ENCODE data around the gene PTPRC. TPM values are rescaled to one million over a fixed set of nuclear protein-coding genes. Genes with fewer than 3 reads are reported as not detected.

Gene PTPRC
- total RNA-seq, 1 experiment from 2014 or later: 1.4 TPM

DNA sequence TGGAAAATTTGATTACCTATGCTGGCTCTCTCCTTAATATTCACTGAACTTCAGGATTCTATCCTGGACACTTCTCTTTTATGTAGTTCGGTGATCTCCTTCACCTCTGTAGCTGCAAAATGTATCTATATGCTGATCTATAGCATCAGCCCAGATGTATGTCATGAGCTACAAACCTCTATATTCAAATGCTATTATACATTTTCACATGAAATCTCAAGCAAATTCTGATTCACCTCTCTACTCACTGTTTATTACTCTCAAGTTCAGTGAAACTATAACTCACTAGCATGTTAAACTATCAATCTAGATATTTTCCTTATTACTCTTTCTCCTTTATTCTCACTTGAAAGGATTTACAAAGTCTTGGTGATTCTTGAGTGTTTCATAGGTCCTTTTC lies 52.2 kb downstream of the PTPRC start:
- TF ChIP-seq, protein P1, sequence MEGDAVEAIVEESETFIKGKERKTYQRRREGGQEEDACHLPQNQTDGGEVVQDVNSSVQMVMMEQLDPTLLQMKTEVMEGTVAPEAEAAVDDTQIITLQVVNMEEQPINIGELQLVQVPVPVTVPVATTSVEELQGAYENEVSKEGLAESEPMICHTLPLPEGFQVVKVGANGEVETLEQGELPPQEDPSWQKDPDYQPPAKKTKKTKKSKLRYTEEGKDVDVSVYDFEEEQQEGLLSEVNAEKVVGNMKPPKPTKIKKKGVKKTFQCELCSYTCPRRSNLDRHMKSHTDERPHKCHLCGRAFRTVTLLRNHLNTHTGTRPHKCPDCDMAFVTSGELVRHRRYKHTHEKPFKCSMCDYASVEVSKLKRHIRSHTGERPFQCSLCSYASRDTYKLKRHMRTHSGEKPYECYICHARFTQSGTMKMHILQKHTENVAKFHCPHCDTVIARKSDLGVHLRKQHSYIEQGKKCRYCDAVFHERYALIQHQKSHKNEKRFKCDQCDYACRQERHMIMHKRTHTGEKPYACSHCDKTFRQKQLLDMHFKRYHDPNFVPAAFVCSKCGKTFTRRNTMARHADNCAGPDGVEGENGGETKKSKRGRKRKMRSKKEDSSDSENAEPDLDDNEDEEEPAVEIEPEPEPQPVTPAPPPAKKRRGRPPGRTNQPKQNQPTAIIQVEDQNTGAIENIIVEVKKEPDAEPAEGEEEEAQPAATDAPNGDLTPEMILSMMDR (IDR thresholded peaks at IDR 0.05): no peak
- TF ChIP-seq TCF7L2 (IDR thresholded peaks at IDR 0.05; ENCODE audit: low read depth, low read length) (no peak), SIN3A (IDR thresholded peaks at IDR 0.05; ENCODE audit: borderline replicate concordance, insufficient read depth, low read depth, low read length) (no peak), POLR2AphosphoS5 (IDR thresholded peaks at IDR 0.05; ENCODE audit: low read depth, low read length) (no peak)
- TF ChIP-seq, protein P2, sequence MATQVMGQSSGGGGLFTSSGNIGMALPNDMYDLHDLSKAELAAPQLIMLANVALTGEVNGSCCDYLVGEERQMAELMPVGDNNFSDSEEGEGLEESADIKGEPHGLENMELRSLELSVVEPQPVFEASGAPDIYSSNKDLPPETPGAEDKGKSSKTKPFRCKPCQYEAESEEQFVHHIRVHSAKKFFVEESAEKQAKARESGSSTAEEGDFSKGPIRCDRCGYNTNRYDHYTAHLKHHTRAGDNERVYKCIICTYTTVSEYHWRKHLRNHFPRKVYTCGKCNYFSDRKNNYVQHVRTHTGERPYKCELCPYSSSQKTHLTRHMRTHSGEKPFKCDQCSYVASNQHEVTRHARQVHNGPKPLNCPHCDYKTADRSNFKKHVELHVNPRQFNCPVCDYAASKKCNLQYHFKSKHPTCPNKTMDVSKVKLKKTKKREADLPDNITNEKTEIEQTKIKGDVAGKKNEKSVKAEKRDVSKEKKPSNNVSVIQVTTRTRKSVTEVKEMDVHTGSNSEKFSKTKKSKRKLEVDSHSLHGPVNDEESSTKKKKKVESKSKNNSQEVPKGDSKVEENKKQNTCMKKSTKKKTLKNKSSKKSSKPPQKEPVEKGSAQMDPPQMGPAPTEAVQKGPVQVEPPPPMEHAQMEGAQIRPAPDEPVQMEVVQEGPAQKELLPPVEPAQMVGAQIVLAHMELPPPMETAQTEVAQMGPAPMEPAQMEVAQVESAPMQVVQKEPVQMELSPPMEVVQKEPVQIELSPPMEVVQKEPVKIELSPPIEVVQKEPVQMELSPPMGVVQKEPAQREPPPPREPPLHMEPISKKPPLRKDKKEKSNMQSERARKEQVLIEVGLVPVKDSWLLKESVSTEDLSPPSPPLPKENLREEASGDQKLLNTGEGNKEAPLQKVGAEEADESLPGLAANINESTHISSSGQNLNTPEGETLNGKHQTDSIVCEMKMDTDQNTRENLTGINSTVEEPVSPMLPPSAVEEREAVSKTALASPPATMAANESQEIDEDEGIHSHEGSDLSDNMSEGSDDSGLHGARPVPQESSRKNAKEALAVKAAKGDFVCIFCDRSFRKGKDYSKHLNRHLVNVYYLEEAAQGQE (IDR thresholded peaks at IDR 0.05; ENCODE audit: insufficient read depth in 1 of 2, low read depth in 2 of 2, low read length in 1 of 2): no peak
- CTCF ChIA-PET: no interaction called here
- Histone ChIP-seq H3K36me3 (ENCODE audit: control insufficient read depth, insufficient read depth, low read length) (no peaks in the 10 kb centered on the region), H3K27ac (ENCODE audit: low read length) (no peak overlapping the region), H3K27me3 (ENCODE audit: control insufficient read depth, insufficient read depth, low read length) (no peaks in the 10 kb centered on the region), H3K4me1 (ENCODE audit: control insufficient read depth, insufficient read depth, low read length) (no peaks in the 10 kb centered on the region), H3K9me3 (ENCODE audit: control insufficient read depth, insufficient read depth, low read depth, low read length) (no peaks in the 10 kb centered on the region), H3K4me3 (ENCODE audit: low read depth in 2 of 2, low read length in 2 of 2) (no peak overlapping the region)
- ATAC-seq: no peak
- intact Hi-C loops (cut with micrococcal nuclease; ENCODE audit: unreplicated experiment) (loop anchor here (10.0 kb wide), 1 partner anchor 1076 kb away; no protein-coding TSS in a partner anchor), in situ Hi-C loops (cut with HindIII; ENCODE audit: low pct_unique_long_range_greater_than_20kb, low sequenced_read_pairs) (no loop called here)
- POLR2A ChIA-PET: no interaction called here
- no TSS peak for BruUV-seq (replicated peaks)
- no peak for DNase-seq (ENCODE audit: low read depth, low spot score)

DNA sequence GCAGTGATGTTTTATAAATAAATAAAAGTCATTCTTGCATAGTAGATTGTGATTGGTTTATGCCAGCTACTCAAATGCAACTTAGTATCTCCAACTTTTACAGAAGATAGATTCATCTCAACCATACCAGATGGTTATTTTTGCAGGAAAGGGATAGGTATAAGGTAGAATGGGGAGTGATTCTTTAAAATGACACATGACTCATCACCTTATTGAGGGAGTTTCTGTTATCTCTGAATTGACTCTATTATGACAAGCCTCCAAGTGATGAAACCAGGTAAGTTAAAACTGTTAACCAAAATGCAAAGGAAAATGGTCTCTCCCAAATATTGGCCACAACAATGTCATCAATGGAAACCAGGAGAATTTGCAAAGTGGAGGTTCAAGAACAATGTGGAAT lies 54.5 kb downstream of the PTPRC start:
- POLR2A ChIA-PET: no interaction called here
- no TSS peak for BruUV-seq (replicated peaks)
- in situ Hi-C loops (cut with HindIII; ENCODE audit: low pct_unique_long_range_greater_than_20kb, low sequenced_read_pairs) (no loop called here), intact Hi-C loops (cut with micrococcal nuclease; ENCODE audit: unreplicated experiment) (loop anchor here (10.0 kb wide), 1 partner anchor 1079 kb away; no protein-coding TSS in a partner anchor)
- Histone ChIP-seq H3K9me3 (ENCODE audit: control insufficient read depth, insufficient read depth, low read depth, low read length) (no peaks in the 10 kb centered on the region), H3K36me3 (ENCODE audit: control insufficient read depth, insufficient read depth, low read length) (no peaks in the 10 kb centered on the region; the same call in 1 of the 2 replicates), H3K27ac (ENCODE audit: low read length) (no peak overlapping the region), H3K27me3 (ENCODE audit: control insufficient read depth, insufficient read depth, low read length) (no peaks in the 10 kb centered on the region), H3K4me3 (ENCODE audit: low read depth in 2 of 2, low read length in 2 of 2) (no peak overlapping the region), H3K4me1 (ENCODE audit: control insufficient read depth, insufficient read depth, low read length) (no peaks in the 10 kb centered on the region)
- DNase-seq (ENCODE audit: low read depth, low spot score) (no peak), ATAC-seq (no peak)
- TF ChIP-seq TCF7L2 (IDR thresholded peaks at IDR 0.05; ENCODE audit: low read depth, low read length): no peak
- CTCF ChIA-PET: no interaction called here

DNA sequence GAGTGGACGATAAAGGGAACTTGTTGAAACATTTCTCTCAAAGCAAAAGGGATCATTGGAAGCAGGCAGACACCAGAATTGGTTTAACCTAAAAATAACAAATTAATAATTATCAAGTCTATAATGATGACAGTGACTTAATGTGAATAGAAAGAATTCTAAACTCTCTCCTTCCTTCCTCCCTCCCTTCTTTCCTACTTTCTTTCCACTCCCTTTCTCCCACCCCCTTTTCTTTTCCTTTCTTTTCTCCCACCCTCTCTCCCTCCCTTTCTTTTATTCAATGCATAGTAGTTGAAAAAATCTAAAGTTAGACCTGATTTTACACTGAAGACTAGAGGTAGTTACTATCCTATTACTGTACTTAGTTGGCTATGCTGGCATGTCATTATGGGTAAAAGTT lies 55.7 kb downstream of the PTPRC start:
- no peak overlapping the region for H3K4me3 ChIP-seq (ENCODE audit: low read depth in 2 of 2, low read length in 2 of 2)
- no peak overlapping the region for H3K27ac ChIP-seq (ENCODE audit: low read length)
- no peaks in the 10 kb centered on the region for H3K9me3 ChIP-seq (ENCODE audit: control insufficient read depth, insufficient read depth, low read depth, low read length)
- ATAC-seq (no peak), DNase-seq (ENCODE audit: low read depth, low spot score) (no peak)
- ChIA-PET POLR2A (no interaction called here), CTCF (no interaction called here)
- no peaks in the 10 kb centered on the region for H3K4me1 ChIP-seq (ENCODE audit: control insufficient read depth, insufficient read depth, low read length)
- intact Hi-C loops (cut with micrococcal nuclease; ENCODE audit: unreplicated experiment): loop anchor here (10.0 kb wide), 1 partner anchor 1080 kb away; no protein-coding TSS in a partner anchor
- in situ Hi-C loops (cut with HindIII; ENCODE audit: low pct_unique_long_range_greater_than_20kb, low sequenced_read_pairs): no loop called here
- H3K27me3 ChIP-seq (ENCODE audit: control insufficient read depth, insufficient read depth, low read length): no peaks in the 10 kb centered on the region
- TF ChIP-seq POLR2AphosphoS5 (IDR thresholded peaks at IDR 0.05; ENCODE audit: low read depth, low read length) (no peak), SIN3A (IDR thresholded peaks at IDR 0.05; ENCODE audit: borderline replicate concordance, insufficient read depth, low read depth, low read length) (no peak), TCF7L2 (IDR thresholded peaks at IDR 0.05; ENCODE audit: low read depth, low read length) (no peak)
- TF ChIP-seq, protein P2 (IDR thresholded peaks at IDR 0.05; ENCODE audit: insufficient read depth in 1 of 2, low read depth in 2 of 2, low read length in 1 of 2): no peak
- TF ChIP-seq, protein P1 (IDR thresholded peaks at IDR 0.05): no peak
- BruUV-seq (replicated peaks): no TSS peak
- H3K36me3 ChIP-seq (ENCODE audit: control insufficient read depth, insufficient read depth, low read length): no peaks in the 10 kb centered on the region; the same call in 1 of the 2 replicates
